GM19193 (cell line): ENCODE measurements around the gene LYPD8.

Source experiments
- POLR2A ChIP-seq: IDR thresholded peaks from 4 replicates; pipeline ENCODE4 v1.6.1; 2011; ENCODE audit not compliant: insufficient read depth, insufficient read length; ENCODE audit errors: extremely low read depth

Gene LYPD8

DNA sequence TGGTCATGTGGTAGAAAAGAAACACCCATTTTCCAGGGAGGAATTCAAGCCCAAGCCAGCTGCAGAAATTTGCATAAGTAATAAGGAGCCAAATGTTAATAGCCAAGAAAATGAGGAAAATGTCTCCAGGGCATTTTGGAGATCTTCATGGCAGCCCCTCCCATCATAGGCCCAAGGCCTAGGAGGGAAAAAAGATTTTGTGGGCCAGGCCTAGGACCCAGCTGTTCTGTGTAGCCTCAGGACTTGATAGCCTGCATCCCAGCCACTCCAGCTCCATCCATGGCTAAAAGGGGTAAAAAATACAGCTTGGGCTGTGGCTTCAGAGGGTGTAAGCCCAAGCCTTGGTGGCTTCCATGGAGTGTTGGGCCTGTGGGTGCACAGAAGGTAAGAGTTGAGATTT lies 21.4 kb upstream of the LYPD8 start:
- TF ChIP-seq POLR2A = no peak

DNA sequence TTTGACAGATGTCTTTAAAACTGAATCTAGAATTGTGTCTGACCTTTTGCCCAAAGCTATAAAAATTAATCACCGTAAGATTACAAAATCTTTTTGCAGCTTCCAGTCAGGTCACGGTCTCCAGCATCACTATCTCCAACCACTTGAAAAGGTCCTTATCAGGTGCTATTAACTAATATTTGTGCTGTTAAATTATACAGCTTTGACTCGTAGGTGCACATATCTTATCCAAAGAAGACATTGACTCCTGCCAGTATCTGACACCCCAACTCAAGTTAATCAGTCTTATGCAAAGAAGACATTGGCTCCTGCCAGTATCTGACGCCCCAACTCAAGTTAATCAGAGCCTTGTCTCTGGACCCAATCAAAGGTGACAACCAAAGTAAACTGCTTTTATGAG lies 19.9 kb upstream of the LYPD8 start:
- TF ChIP-seq POLR2A = no peak

DNA sequence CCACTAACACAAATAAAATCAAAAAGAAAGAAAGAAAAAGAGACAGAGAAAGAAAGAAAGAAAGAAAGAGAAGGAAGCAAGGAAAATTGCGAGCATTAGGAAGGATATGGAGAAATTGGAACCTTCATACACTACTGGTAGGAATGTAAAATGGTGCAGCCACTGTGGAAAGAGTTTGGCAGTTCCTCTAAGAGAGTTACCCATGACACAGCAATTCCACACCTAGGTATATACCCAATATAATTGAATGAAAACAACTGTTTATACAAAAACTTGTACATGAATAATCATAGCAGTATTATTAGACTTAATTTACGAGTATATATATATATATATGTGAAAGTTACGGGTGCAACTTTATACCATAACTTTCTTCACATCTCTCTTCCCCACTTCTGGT lies 4.1 kb upstream of the LYPD8 start:
- TF ChIP-seq POLR2A = no peak

DNA sequence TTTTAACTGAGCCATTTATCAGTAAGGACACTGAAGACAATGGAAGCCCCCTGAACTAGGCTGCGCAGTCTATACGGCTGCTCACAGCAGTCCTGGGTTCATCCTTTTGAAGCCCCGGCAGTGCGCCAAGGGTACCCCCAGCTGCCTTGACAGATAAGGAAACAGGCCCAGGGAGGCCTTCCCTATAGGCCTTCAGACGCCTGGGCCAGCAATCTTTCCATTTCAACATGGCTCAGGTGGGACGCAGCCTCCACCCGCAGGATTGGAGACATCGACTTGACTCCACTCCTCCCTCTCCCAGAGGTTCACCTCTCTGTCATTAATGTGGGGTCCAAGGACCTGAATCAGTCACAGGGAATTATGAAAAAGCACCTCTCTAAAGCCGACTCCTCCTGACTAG lies 2.8 kb upstream of the LYPD8 start:
- TF ChIP-seq POLR2A = no peak

DNA sequence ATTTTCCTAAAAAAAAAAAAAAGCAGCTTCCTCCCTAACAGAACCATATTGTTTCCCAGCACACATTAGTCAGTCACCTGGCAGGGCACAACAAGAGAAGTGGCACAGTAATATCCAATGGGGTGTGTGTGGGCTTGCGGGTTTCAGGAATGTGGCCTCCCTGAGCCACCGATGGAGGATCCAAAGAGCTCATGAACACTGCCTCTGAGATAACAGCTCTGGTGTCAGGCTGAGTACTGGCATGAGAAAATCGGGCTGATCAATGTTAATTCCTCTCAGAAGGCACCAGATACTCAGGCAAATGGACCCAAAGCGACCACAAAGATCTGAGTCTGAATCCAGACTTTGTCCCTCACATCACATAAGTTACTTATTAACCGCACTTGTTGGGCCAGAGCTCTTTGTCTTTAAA lies 2.2 kb upstream of the LYPD8 start:
- no peak for TF ChIP-seq POLR2A

DNA sequence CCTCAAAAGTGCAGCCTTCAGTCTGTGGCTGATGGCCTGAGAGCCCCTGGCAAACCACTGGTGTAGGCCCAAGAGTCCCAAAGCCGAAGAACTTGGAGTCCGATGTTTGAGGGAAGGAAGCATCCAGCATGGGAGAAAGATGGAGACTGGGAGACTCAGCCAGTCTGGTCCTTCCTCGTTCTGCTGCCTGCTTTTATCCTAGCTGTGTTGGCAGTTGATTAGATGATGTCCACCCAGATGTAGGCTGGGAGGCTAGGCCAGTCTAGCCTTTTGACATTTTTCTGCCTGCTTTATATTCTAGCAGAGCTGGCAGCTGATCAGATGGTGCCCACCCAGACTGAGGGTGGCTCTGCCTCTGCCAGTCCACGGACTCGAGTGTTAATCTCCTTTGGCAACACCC lies 1.1 kb upstream of the LYPD8 start:
- TF ChIP-seq POLR2A = no peak

DNA sequence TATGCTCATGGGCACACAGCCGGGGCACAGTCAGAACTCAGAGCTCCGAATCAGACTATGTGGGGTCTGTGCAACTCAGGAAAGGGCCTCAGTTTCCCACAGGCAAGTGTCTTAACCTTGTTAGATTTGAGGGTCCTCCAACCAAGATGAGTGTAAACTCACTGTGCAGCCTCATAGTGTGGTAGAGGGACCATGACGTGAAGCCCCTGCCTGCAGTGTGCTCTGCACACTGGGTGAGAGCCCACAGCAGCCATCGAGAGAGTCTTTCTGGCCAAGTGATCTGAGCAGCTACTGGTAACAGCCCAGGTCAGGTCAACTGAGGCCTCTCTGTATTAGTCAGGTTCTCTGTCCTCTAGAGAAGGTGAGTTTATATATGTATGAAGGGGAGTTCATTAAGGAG lies 592 bp upstream of the LYPD8 start:
- no peak for TF ChIP-seq POLR2A

DNA sequence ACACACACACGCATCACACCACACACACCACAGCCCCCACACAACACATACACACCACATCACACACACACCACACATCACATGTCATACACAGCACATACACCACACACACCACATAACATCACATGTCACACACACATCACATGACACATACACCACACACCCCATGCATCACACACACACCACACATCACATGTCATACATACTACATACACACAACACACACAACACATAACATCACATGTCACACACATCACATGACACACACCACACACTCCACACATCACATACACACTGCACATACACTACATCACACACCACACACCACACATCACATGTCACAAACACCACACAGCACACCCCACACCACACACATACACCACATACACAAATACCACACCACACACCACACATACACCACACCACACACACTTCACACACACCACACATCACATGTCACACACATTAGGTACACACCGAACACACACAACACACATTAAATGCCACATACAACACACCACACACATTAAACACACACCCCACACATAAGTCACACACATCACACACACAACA lies 1.8 kb downstream of the LYPD8 start:
- TF ChIP-seq POLR2A = no peak

DNA sequence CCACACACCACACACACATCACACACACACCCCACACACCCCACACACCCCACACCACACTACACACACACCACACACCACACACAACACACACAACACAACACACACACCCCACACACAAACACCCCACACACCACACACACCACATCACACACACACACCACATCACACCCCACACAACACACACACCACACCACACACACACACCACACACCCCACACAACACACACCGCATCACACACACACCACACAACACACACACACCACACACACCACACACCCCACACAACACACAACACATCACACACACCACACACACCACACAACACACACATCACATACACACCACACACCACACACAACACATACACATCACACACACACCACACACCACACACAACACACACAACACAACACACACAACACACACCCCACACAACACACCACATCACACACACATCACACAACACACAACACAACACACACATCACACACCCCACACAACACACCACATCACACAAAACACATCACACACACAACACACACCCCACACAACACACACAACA lies 2.4 kb downstream of the LYPD8 start:
- no peak for TF ChIP-seq POLR2A

DNA sequence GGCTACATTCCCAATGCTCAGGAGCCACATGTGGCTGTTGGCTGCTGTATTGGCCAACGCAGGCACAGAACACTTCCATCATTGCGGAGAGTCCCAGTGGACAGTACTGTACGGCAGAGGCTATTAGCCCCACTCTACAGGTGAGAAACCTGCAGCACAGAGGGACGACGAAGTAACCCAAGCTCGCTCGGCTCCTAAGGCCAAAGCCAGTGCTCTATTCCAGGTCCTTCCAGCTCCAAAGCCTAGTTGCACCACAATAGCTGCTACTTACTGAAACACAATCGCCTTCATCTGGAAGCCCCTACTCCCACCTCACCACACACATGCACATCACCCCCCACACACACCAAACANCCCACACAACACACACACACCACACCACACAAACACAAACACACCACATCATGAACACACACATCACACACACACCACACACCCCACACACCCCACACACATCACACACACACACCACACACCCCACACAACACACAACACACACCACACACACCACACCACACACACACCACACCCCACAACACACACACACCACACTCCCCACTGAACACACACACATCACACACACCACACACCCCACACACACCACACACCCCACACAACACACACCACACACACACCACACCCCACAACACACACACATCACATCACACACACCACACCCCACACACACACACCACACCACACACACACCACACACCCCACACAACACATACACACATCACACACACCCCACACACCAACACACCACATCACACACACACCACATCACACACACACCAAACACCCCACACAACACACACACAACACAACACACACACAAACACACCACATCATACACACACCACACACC lies 3.2 kb downstream of the LYPD8 start:
- TF ChIP-seq POLR2A = no peak

DNA sequence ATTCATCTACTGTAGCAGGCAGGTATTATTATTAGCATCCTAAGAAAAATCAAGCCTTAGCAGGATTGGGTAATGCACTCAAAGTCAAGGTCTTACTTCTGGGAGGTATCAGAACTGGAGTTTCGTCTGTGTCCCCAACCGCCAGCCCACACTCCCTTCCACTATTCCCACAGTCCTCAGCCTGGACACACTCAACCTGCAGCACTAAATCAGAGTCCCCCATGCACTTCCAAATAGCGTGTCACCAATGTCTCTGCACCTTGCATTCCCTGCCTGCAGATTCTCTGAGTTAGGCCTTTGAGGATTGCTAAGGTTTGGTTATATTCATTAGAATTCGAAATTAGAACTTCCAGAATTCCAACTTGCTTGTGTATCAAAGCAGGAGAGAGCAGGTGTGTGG lies 3.9 kb downstream of the LYPD8 start:
- TF ChIP-seq POLR2A = no peak

DNA sequence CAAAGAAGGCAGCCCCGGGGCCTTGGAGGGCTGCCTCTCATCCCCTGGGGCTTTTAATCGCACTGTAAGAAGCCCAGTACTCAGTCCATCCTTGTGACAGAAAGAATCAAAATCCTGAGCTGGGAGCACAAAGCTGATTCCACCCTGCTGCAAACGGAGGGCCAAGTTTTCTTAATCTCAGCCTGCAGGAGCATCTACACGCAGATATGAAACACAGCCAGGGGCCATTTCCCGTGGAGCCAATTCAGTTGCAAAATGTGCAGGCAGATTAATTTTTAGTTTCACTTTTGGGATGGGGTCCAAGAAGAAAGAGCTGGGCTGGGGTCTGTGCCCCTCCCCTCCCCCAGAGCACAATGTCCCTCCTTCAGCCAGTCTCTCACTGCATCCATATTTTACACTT lies 4.4 kb downstream of the LYPD8 start:
- no peak for TF ChIP-seq POLR2A

DNA sequence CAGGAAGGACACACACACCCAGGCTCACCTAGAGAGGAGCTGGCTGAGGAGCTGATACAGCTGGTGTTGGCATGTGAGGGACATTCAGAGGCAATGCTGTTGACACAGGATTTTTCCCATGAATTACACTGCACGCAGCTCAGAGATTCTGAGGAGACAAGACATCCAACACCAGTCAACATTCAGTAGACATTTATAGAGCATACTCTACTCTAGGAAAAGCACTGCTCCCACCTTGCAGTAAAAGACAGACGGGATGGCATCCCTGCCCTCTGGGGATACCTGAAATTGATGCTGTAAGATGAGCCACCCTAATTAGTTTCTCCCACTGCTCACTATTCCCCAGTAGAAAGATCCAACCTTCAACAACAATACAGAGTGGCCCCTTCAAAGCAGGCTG lies 5.1 kb downstream of the LYPD8 start:
- TF ChIP-seq POLR2A = no peak

DNA sequence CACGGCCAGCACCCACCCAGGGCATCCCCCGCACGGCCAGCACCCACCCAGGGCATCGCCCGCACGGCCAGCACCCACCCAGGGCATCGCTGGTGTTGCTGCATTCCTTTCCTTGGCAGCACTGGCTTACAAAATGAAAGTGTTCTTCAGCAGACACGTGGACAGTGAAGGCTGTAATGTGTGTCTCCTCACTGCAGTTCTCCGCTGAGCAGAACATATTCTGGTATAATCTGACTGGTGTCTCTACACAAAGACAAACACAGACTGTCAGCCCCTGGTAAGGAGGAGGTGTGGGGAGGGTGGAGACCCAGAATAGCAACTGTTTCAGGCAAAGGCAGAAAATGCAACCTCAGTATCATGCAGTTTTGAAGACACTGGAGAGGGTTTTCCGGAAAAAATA lies 7.3 kb downstream of the LYPD8 start:
- no peak for TF ChIP-seq POLR2A

DNA sequence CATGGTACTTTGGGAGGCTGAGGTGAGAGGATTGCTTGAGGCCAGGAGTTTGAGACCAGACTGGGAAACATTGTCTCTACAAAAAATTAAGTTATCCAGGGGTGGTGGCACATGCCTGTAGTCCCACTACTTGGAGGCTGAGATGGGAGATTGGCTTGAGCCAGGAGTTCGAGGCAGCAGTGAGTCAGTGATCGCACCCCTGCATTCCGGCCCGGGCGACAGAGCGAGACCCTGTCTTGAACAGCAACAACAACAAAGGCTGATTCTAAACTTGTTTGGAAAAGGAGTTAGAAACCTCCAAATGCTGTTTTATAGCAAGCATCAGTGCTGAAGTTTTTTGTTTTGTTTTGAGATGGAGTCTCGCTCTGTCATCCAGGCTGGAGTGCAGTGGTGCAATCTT lies 14.7 kb downstream of the LYPD8 start:
- no peak for TF ChIP-seq POLR2A

DNA sequence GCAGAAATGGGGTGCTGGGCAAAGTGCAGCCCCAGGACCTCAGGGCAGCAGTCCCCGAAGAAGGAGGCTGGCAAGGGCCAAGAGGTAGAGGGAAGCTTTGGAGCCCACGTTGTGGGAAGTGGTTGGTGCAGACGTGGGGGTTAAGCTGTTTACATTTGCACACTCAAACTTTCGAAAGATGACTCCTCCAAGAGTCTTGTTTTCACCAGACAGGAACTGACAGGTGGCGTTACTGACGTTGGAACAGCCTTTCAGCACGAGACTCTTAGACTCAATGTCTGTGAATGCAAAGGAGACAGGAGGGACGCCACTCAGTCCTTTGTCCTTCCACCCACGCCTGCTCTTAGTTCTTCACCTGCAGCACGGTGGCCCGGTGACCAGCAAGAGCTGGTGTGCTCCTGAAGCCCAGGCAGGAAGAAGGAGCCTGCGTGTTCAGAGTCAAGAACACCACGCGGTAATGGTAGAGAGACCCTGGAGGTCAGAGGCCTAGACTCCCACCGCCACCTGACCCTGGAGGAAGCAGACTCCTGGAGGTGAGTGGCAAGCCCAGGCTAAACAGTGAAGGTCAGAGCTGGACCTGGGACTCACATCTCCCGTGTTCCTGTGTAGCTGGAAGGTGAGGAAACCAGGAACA lies 15.9 kb downstream of the LYPD8 start:
- TF ChIP-seq POLR2A = no peak
